ENCODE results near the gene ADPRS. TPM values are rescaled to one million over a fixed set of nuclear protein-coding genes. Genes with fewer than 3 reads are reported as not detected.

Gene ADPRS
- total and polyA plus RNA-seq, 9 donors, result 14.9 to 52.2 (median 24.9) TPM

GRCh38 chr1:36055706-36056105 lies 33.0 kb upstream of the ADPRS start:
- Histone ChIP-seq H3K4me3 (no peak overlapping the region), H3K4me1 (ENCODE audit: insufficient read depth) (no peaks in the 10 kb centered on the region), H3K36me3 (no peaks in the 10 kb centered on the region), H3K9me3 (no peaks in the 10 kb centered on the region), H3K27me3 (no peaks in the 10 kb centered on the region), H3K27ac (no peak overlapping the region)
- intact Hi-C loops (cut with DNase I), result no loop called here
- TF ChIP-seq EP300 (IDR thresholded peaks at IDR 0.05) (no peak), CTCF (IDR thresholded peaks at IDR 0.05) (no peak), POLR2A (IDR thresholded peaks at IDR 0.05) (no peak)
- 90 to 93% (median 92%) methylated on average over 5 of the region's 5 CpGs for WGBS, 3 donors
- DNase-seq, result no peak

- peaks cover 2% of the 10 kb centered on the region for H3K27me3 ChIP-seq
- no peaks in the 10 kb centered on the region for H3K36me3 ChIP-seq
- no peak overlapping the region for H3K4me3 ChIP-seq
- WGBS, 3 donors, result 97 to 100% (median 97%) methylated on average over 1 of the region's 1 CpG
- H3K27ac ChIP-seq, result no peak overlapping the region
- no peaks in the 10 kb centered on the region for H3K4me1 ChIP-seq (ENCODE audit: insufficient read depth)
- no peak for DNase-seq
- H3K9me3 ChIP-seq, result no peaks in the 10 kb centered on the region
- intact Hi-C loops (cut with DNase I), result no loop called here
- no peak for TF ChIP-seq POLR2A (IDR thresholded peaks at IDR 0.05)
- no peak for TF ChIP-seq EP300 (IDR thresholded peaks at IDR 0.05)
- no peak for TF ChIP-seq CTCF (IDR thresholded peaks at IDR 0.05)
Observed at GRCh38 chr1:36062315-36062714, 26.4 kb upstream of the ADPRS start.

- no peak overlapping the region for H3K27ac ChIP-seq
- intact Hi-C loops (cut with DNase I), result loop anchor here in 1 of 4 donors (5.0 kb wide), 1 partner anchor 1439 kb away; no protein-coding TSS in a partner anchor
Observed at GRCh38 chr1:36067871-36068270, 20.8 kb upstream of the ADPRS start.

GRCh38 chr1:36068866-36069265 lies 19.8 kb upstream of the ADPRS start:
- Histone ChIP-seq H3K9me3 (no peaks in the 10 kb centered on the region), H3K27ac (no peak overlapping the region), H3K4me1 (ENCODE audit: insufficient read depth) (no peaks in the 10 kb centered on the region), H3K4me3 (no peak overlapping the region), H3K27me3 (no peaks in the 10 kb centered on the region), H3K36me3 (no peaks in the 10 kb centered on the region)
- TF ChIP-seq CTCF (IDR thresholded peaks at IDR 0.05) (no peak), POLR2A (IDR thresholded peaks at IDR 0.05) (no peak), EP300 (IDR thresholded peaks at IDR 0.05) (no peak)
- DNase-seq, result no peak
- intact Hi-C loops (cut with DNase I), result loop anchor here in 1 of 4 donors (5.0 kb wide), 1 partner anchor 1438 kb away; no protein-coding TSS in a partner anchor
- WGBS, 3 donors, result 77 to 89% (median 84%) methylated on average over 2 of the region's 2 CpGs

More at GRCh38 chr1:36067871-36068270, 20.8 kb upstream of the ADPRS start:
- Histone ChIP-seq H3K27me3 (no peaks in the 10 kb centered on the region), H3K4me1 (ENCODE audit: insufficient read depth) (no peaks in the 10 kb centered on the region), H3K9me3 (no peaks in the 10 kb centered on the region), H3K4me3 (no peak overlapping the region), H3K36me3 (no peaks in the 10 kb centered on the region)
- no peak for DNase-seq
- TF ChIP-seq EP300 (IDR thresholded peaks at IDR 0.05), result no peak
- no peak for TF ChIP-seq CTCF (IDR thresholded peaks at IDR 0.05)
- no peak for TF ChIP-seq POLR2A (IDR thresholded peaks at IDR 0.05)
